HepG2 (cell line): ENCODE data around the gene PCYT2. TPM values are rescaled to one million over a fixed set of nuclear protein-coding genes. Genes with fewer than 3 reads are reported as not detected.

Source experiments
- ATAC-seq: fragments of 200-7000 bp; cut with Tn5 transposase; 3 replicates; pipeline ENCODE4 v1.9.1; 2020; ENCODE audit warnings: mild to moderate bottlenecking, moderate library complexity
- BruUV-seq: library from RNA; stranded (reverse); fragments of 400-500 nt; replicated peaks from 2 replicates; lab custom pipeline; 2021; lab: Mats Ljungman, UMichigan
- CTCF ChIA-PET: fragments of 300-600 bp; formaldehyde crosslinking; extraction: SDS; loops from one replicate; lab custom pipeline; 2021; ENCODE audit warnings: low total read pairs, inconsistent platforms, low intra/inter-chr PET ratio; lab: Yijun Ruan, JAX
- POLR2A ChIA-PET: fragments of 350-600 bp; sonication (Branson Sonifier 250); formaldehyde crosslinking; loops from one replicate; lab custom pipeline; 2020; ENCODE audit warnings: antibody characterized with exemption, inconsistent platforms; lab: Yijun Ruan, JAX
- DNase-seq: peaks from one replicate; pipeline ENCODE4 v3.0.0-alpha.2; 2015; ENCODE audit warnings: low spot score
- FAIRE-seq: peaks from 3 replicates; lab custom pipeline; 2011; peaks lifted over from hg19 to GRCh38; lab: Jason Lieb, UNC
- H2AFZ ChIP-seq: one replicate; pipeline ENCODE4 v1.6.1; 2011; ENCODE audit warnings: low read length, inconsistent platforms
- H3K27ac ChIP-seq: fragments of 300-600 bp; 3 replicates; pipeline ENCODE4 v1.8.0; 2011; ENCODE audit warnings: mixed run types, mild to moderate bottlenecking, mixed read lengths, low read length, inconsistent platforms; ENCODE audit not compliant: insufficient read depth; ENCODE audit errors: extremely low read length
- H3K27me3 ChIP-seq, 2 experiments: fragments of 200-600 bp in 1 of 2; 2 replicates in 1 of 2; 3 replicates in 1 of 2; pipeline versions ENCODE4 v1.6.0 to v1.8.0; 2011; ENCODE audit warnings: low read length in 2 of 2, mild to moderate bottlenecking in 2 of 2, moderate library complexity in 2 of 2, inconsistent platforms in 1 of 2; ENCODE audit not compliant: insufficient read depth in 2 of 2, control insufficient read depth in 1 of 2
- H3K36me3 ChIP-seq, 2 experiments: fragments of 200-600 bp in 1 of 2; replicated peaks in 1 of 2; 2 replicates in 1 of 2; 3 replicates in 1 of 2; pipeline versions ENCODE4 v1.5.1 to v1.8.0; 2011; ENCODE audit warnings: low read length in 2 of 2, inconsistent platforms in 1 of 2; ENCODE audit not compliant: insufficient read depth in 2 of 2, control insufficient read depth in 1 of 2
- H3K4me1 ChIP-seq: 2 replicates; pipeline ENCODE4 v1.5.1; 2012; ENCODE audit warnings: low read length, inconsistent platforms; ENCODE audit not compliant: insufficient read depth
- H3K4me2 ChIP-seq: 2 replicates; pipeline ENCODE4 v1.6.0; 2011; ENCODE audit warnings: low read depth, low read length, inconsistent platforms
- H3K4me3 ChIP-seq, 3 experiments: fragments of 200-600 bp in 1 of 3; sonication (generic), shearing (Covaris generic) in 1 of 3; replicated peaks in 1 of 3; 2 replicates each; pipeline ENCODE4 v1.5.1; 2011 to 2016; ENCODE audit warnings: low read length in 3 of 3, inconsistent platforms in 2 of 3, low read depth in 2 of 3, mild to moderate bottlenecking in 2 of 3, control low read depth in 1 of 3, mixed read lengths in 1 of 3; ENCODE audit not compliant: insufficient read depth in 1 of 3
- H3K79me2 ChIP-seq: one replicate; pipeline ENCODE4 v1.6.1; 2011; ENCODE audit warnings: low read length, inconsistent platforms; ENCODE audit not compliant: insufficient read depth
- H3K9ac ChIP-seq: 2 replicates; pipeline ENCODE4 v1.6.0; 2011; ENCODE audit warnings: mild to moderate bottlenecking, low read depth, low read length, inconsistent platforms; ENCODE audit not compliant: insufficient read depth
- H3K9me3 ChIP-seq: 2 replicates; pipeline ENCODE4 v1.5.1; 2012; ENCODE audit warnings: mild to moderate bottlenecking, low read length
- H4K20me1 ChIP-seq: 2 replicates; pipeline ENCODE4 v1.6.0; 2011; ENCODE audit warnings: inconsistent platforms, mild to moderate bottlenecking, low read length, moderate library complexity; ENCODE audit not compliant: insufficient read depth
- GABPA ChIP-seq, 2 experiments: IDR thresholded peaks; 2 replicates each; pipeline ENCODE4 v1.6.1; 2011 to 2016; ENCODE audit warnings: low read depth in 2 of 2, low read length in 1 of 2, missing biosample characterization in 1 of 2, missing genetic modification characterization in 1 of 2
- HOXA7 ChIP-seq: sonication (generic); formaldehyde crosslinking; IDR thresholded peaks from 2 replicates; pipeline ENCODE4 v1.8.1; 2022; ENCODE audit warnings: mild to moderate bottlenecking, missing genetic modification reagents, moderate library complexity
- MYC ChIP-seq: sonication (generic); formaldehyde crosslinking; IDR thresholded peaks from 2 replicates; pipeline ENCODE4 v1.9.0; 2021; ENCODE audit warnings: missing genetic modification reagents, borderline replicate concordance
- TCF7L2 ChIP-seq: IDR thresholded peaks from 2 replicates; pipeline ENCODE4 v1.6.1; 2011; ENCODE audit warnings: mild to moderate bottlenecking, low read depth, low read length, moderate library complexity
- ZMYM3 ChIP-seq: sonication (generic); formaldehyde crosslinking; IDR thresholded peaks from 2 replicates; pipeline ENCODE4 v1.5.1; 2020; ENCODE audit warnings: mild to moderate bottlenecking, missing genetic modification reagents
- ZNF446 ChIP-seq: sonication (generic); formaldehyde crosslinking; IDR thresholded peaks from 2 replicates; pipeline ENCODE4 v1.5.0; 2020; ENCODE audit warnings: mild to moderate bottlenecking, missing genetic modification reagents
- WGBS: methylation state at CpG from one replicate; pipeline ENCODE4 v1.1.6; 2017; ENCODE audit warnings: low lambda C conversion rate; 5-methylcytosine and 5-hydroxymethylcytosine counted together
- in situ Hi-C: cut with HindIII; loops from 2 replicates; pipeline ENCODE4 v1.10.0; 2017; ENCODE audit warnings: low pct_unique_long_range_greater_than_20kb; ENCODE audit not compliant: extremely low pct_ligation_motif_present
- intact Hi-C: fragments of 100-400 bp; cut with micrococcal nuclease; formaldehyde crosslinking; loops from one replicate; pipeline ENCODE4 v1.10.0; 2022; ENCODE audit not compliant: unreplicated experiment
- polyA plus RNA-seq, 8 experiments: library from polyadenylated mRNA; depleted of rRNA in 3 of 8; stranded (reverse) in 7 of 8; unstranded in 1 of 8; fragments of >200 nt; fragmentation: Illumina TruSeq in 4 of 8; extraction: Trizol in 4 of 8; gene quantifications; 2 replicates each; pipeline versions ENCODE4 v1.2.1 to v1.2.3, GENCODE V29; 2011 to 2016; ENCODE audit warnings: low read depth in 4 of 8, missing spikeins in 1 of 8, mixed read lengths in 1 of 8; ENCODE audit not compliant: insufficient read depth in 1 of 8
- total RNA-seq, 5 experiments: library from RNA; depleted of rRNA; stranded (reverse); fragments of >200 nt; fragmentation: Illumina TruSeq; extraction: Trizol; gene quantifications; 2 replicates each; pipeline ENCODE4 v1.2.3, GENCODE V29; 2016; ENCODE audit warnings: low read depth in 1 of 5
- TF ChIP-seq, protein P1 (sequence below): sonication (generic); formaldehyde crosslinking; IDR thresholded peaks from 2 replicates; pipeline ENCODE4 v1.5.0; 2020; ENCODE audit warnings: mild to moderate bottlenecking, missing genetic modification reagents, moderate library complexity
- TF ChIP-seq, protein P2 (sequence below): sonication (generic); formaldehyde crosslinking; IDR thresholded peaks from 2 replicates; pipeline ENCODE4 v1.4.0; 2020; ENCODE audit warnings: missing genetic modification reagents

PCYT2 gene
- total and polyA plus RNA-seq, 2 of the 13 experiments (the other 11 are each of a cell fraction or from before 2014, with no cell fraction given): 147 to 297 TPM

GRCh38 chr17:81940538-81941483 is 29.6 kb upstream of the PCYT2 start:
- DNase-seq (no peak), ATAC-seq (0 out of 3 replicates have a peak, but pooled peaks have one; percentile 3), FAIRE-seq (no peak)
- in situ Hi-C loops: no loop called here
- Histone ChIP-seq H4K20me1 (no peaks in the 10 kb centered on the region), H3K9me3 (no peaks in the 10 kb centered on the region), H2AFZ (no peak overlapping the region), H3K4me3 (no peak overlapping the region), H3K36me3 (0 out of 5 replicates have a peak, but pooled peaks cover 0 to 1% of the 10 kb centered on the region in 2 experiments), H3K27me3 (peaks cover 16 to 33% of the 10 kb centered on the region in 2 experiments; a peak in 4 of 5 replicates), H3K79me2 (peaks cover 10% of the 10 kb centered on the region), H3K27ac (no peak overlapping the region), H3K4me1 (peaks cover 70% of the 10 kb centered on the region), H3K4me2 (no peak overlapping the region), H3K9ac (no peak overlapping the region)
- BruUV-seq: no TSS peak
- ChIA-PET CTCF (no interaction called here), POLR2A (interaction anchor here (0.7 to 7.9 kb wide), 9 partner anchors 8 to 97 kb away, joined by 3 to 58 read pairs (median 4); partner anchors contain the start of genes CENPX, DCXR and MAFG)
- WGBS: 69% methylated on average over 48 of the region's 56 CpGs
- intact Hi-C loops: no loop called here
- TF ChIP-seq ZNF446 (no peak), TCF7L2 (no peak), GABPA (IDR thresholded peaks at IDR 0.05; ENCODE audit: low read depth, low read length) (0 out of 2 replicates have a peak, but pooled peaks have one; percentile 8), GABPA (CRISPR knock-in tag; IDR thresholded peaks at IDR 0.05; ENCODE audit: low read depth) (no peak), MYC (CRISPR knock-in tag) (peak; percentile 38; the same call in 1 of the 2 replicates), ZMYM3 (CRISPR knock-in tag) (0 out of 2 replicates have a peak, but pooled peaks have one; percentile 12), HOXA7 (CRISPR knock-in tag) (no peak)
- TF ChIP-seq, protein P1, sequence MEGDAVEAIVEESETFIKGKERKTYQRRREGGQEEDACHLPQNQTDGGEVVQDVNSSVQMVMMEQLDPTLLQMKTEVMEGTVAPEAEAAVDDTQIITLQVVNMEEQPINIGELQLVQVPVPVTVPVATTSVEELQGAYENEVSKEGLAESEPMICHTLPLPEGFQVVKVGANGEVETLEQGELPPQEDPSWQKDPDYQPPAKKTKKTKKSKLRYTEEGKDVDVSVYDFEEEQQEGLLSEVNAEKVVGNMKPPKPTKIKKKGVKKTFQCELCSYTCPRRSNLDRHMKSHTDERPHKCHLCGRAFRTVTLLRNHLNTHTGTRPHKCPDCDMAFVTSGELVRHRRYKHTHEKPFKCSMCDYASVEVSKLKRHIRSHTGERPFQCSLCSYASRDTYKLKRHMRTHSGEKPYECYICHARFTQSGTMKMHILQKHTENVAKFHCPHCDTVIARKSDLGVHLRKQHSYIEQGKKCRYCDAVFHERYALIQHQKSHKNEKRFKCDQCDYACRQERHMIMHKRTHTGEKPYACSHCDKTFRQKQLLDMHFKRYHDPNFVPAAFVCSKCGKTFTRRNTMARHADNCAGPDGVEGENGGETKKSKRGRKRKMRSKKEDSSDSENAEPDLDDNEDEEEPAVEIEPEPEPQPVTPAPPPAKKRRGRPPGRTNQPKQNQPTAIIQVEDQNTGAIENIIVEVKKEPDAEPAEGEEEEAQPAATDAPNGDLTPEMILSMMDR: peak; percentile 11; the same call in 1 of the 2 replicates
- TF ChIP-seq, protein P2, sequence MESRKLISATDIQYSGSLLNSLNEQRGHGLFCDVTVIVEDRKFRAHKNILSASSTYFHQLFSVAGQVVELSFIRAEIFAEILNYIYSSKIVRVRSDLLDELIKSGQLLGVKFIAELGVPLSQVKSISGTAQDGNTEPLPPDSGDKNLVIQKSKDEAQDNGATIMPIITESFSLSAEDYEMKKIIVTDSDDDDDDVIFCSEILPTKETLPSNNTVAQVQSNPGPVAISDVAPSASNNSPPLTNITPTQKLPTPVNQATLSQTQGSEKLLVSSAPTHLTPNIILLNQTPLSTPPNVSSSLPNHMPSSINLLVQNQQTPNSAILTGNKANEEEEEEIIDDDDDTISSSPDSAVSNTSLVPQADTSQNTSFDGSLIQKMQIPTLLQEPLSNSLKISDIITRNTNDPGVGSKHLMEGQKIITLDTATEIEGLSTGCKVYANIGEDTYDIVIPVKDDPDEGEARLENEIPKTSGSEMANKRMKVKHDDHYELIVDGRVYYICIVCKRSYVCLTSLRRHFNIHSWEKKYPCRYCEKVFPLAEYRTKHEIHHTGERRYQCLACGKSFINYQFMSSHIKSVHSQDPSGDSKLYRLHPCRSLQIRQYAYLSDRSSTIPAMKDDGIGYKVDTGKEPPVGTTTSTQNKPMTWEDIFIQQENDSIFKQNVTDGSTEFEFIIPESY (CRISPR knock-in tag): peak; percentile 95
